IMR-90 (cell line): ENCODE data around the gene HADH. TPM values are rescaled to one million over a fixed set of nuclear protein-coding genes. Genes with fewer than 3 reads are reported as not detected.

Experiments used
- ATAC-seq: fragments of 200-7000 bp; cut with Tn5 transposase; 2 replicates; pipeline ENCODE4 v1.9.1; 2020; ENCODE audit warnings: low read depth, mild to moderate bottlenecking, moderate library complexity
- BruUV-seq: library from RNA; stranded (reverse); fragments of 400-500 nt; replicated peaks from 2 replicates; lab custom pipeline; 2021; lab: Mats Ljungman, UMichigan
- CTCF ChIA-PET: fragments of 300-600 bp; formaldehyde crosslinking; extraction: SDS; loops from one replicate; lab custom pipeline; 2021; ENCODE audit warnings: antibody characterized with exemption; lab: Yijun Ruan, JAX
- POLR2A ChIA-PET: fragments of 300-600 bp; sonication (Branson Sonifier 250); formaldehyde crosslinking; loops from one replicate; lab custom pipeline; 2022; ENCODE audit warnings: antibody characterized with exemption; ENCODE audit not compliant: unreplicated experiment; lab: Charles Lee
- DNase-seq: peaks from one replicate; pipeline ENCODE4 v3.0.0; 2013
- H2AFZ ChIP-seq: replicated peaks from 2 replicates; pipeline ENCODE3; 2013; ENCODE audit warnings: low read length, mild to moderate bottlenecking; ENCODE audit not compliant: poor library complexity
- H2AK5ac ChIP-seq: 2 replicates; pipeline ENCODE4 v1.6.1; 2013; ENCODE audit warnings: low read depth, low read length, inconsistent platforms
- H2AK9ac ChIP-seq: replicated peaks from 2 replicates; pipeline ENCODE3; 2013; ENCODE audit warnings: mild to moderate bottlenecking, low read depth, low read length, moderate library complexity; ENCODE audit not compliant: poor library complexity
- H2BK120ac ChIP-seq: 2 replicates; pipeline ENCODE4 v1.6.1; 2013; ENCODE audit warnings: low read depth, low read length, inconsistent platforms
- H2BK15ac ChIP-seq: 3 replicates; pipeline ENCODE4 v1.6.1; 2013; ENCODE audit warnings: low read depth, low read length, inconsistent platforms
- H2BK20ac ChIP-seq: 2 replicates; pipeline ENCODE4 v1.6.1; 2013; ENCODE audit warnings: low read depth, mild to moderate bottlenecking, inconsistent platforms, low read length, moderate library complexity
- H2BK5ac ChIP-seq: 2 replicates; pipeline ENCODE4 v1.6.1; 2013; ENCODE audit warnings: mild to moderate bottlenecking, low read depth, low read length, inconsistent platforms; ENCODE audit not compliant: poor library complexity, severe bottlenecking
- H3K14ac ChIP-seq: replicated peaks from 2 replicates; pipeline ENCODE4 v1.6.1; 2013; ENCODE audit warnings: low read depth, low read length, inconsistent platforms
- H3K18ac ChIP-seq: 2 replicates; pipeline ENCODE4 v1.6.1; 2013; ENCODE audit warnings: low read depth, low read length, control low read depth
- H3K23ac ChIP-seq: 2 replicates; pipeline ENCODE4 v1.6.1; 2013; ENCODE audit warnings: low read depth, low read length, inconsistent platforms
- H3K27ac ChIP-seq: 2 replicates; pipeline ENCODE4 v1.5.1; 2013; ENCODE audit warnings: mild to moderate bottlenecking, control low read depth, low read length; ENCODE audit not compliant: insufficient read depth
- H3K27me3 ChIP-seq: 2 replicates; pipeline ENCODE4 v1.6.1; 2013; ENCODE audit warnings: low read length; ENCODE audit not compliant: control insufficient read depth, insufficient read depth
- H3K36me3 ChIP-seq: 2 replicates; pipeline ENCODE4 v1.6.1; 2013; ENCODE audit warnings: low read length, mixed read lengths; ENCODE audit not compliant: control insufficient read depth, insufficient read depth
- H3K4ac ChIP-seq: 2 replicates; pipeline ENCODE4 v1.6.1; 2013; ENCODE audit warnings: low read depth, low read length, inconsistent platforms
- H3K4me1 ChIP-seq: 2 replicates; pipeline ENCODE4 v1.6.1; 2013; ENCODE audit warnings: low read length, mixed read lengths; ENCODE audit not compliant: control insufficient read depth, insufficient read depth
- H3K4me2 ChIP-seq: 2 replicates; pipeline ENCODE4 v1.6.1; 2013; ENCODE audit warnings: low read depth, mild to moderate bottlenecking, control low read depth, low read length, moderate library complexity
- H3K4me3 ChIP-seq: 2 replicates; pipeline ENCODE4 v1.5.1; 2013; ENCODE audit warnings: low read depth, mild to moderate bottlenecking, control low read depth, low read length, moderate library complexity; ENCODE audit not compliant: insufficient read depth
- H3K56ac ChIP-seq: 2 replicates; pipeline ENCODE4 v1.6.1; 2013; ENCODE audit warnings: low read length, inconsistent platforms; ENCODE audit not compliant: insufficient read depth; ENCODE audit errors: extremely low read depth
- H3K79me1 ChIP-seq, 2 experiments: 2 replicates each; pipeline ENCODE4 v1.6.1; 2013; ENCODE audit warnings: low read length in 2 of 2, inconsistent platforms in 1 of 2, low read depth in 1 of 2
- H3K9ac ChIP-seq: 2 replicates; pipeline ENCODE4 v1.6.1; 2013; ENCODE audit warnings: low read depth, low read length, control low read depth
- H3K9me1 ChIP-seq: 2 replicates; pipeline ENCODE4 v1.6.1; 2013; ENCODE audit warnings: low read length, inconsistent platforms; ENCODE audit not compliant: insufficient read depth
- H3K9me3 ChIP-seq: 2 replicates; pipeline ENCODE4 v1.6.1; 2013; ENCODE audit warnings: low read length; ENCODE audit not compliant: control insufficient read depth, insufficient read depth
- H4K20me1 ChIP-seq: 2 replicates; pipeline ENCODE4 v1.6.1; 2013; ENCODE audit warnings: low read length, inconsistent platforms; ENCODE audit not compliant: insufficient read depth
- H4K5ac ChIP-seq: 2 replicates; pipeline ENCODE4 v1.6.1; 2013; ENCODE audit warnings: mild to moderate bottlenecking, low read depth, low read length, control low read depth
- H4K8ac ChIP-seq, 2 experiments: 2 replicates each; pipeline ENCODE4 v1.6.1; 2013; ENCODE audit warnings: low read depth in 2 of 2, low read length in 2 of 2, control low read depth in 1 of 2, inconsistent platforms in 1 of 2
- H4K91ac ChIP-seq: 2 replicates; pipeline ENCODE4 v1.6.1; 2013; ENCODE audit warnings: low read depth, low read length, inconsistent platforms; ENCODE audit not compliant: insufficient read depth
- BHLHE40 ChIP-seq: fragments of 150-350 bp; IDR thresholded peaks from 2 replicates; pipeline ENCODE4 v1.6.1; 2016; ENCODE audit warnings: mild to moderate bottlenecking, low read depth, low read length
- CHD1 ChIP-seq: IDR thresholded peaks from 2 replicates; pipeline ENCODE4 v1.6.1; 2012; ENCODE audit warnings: low read depth, low read length, improper control_type of control experiment
- FOS ChIP-seq: fragments of 150-350 bp; IDR thresholded peaks from 2 replicates; pipeline ENCODE4 v1.6.1; 2016; ENCODE audit warnings: low read depth, low read length
- MAFK ChIP-seq: IDR thresholded peaks from 2 replicates; pipeline ENCODE4 v1.6.1; 2012; ENCODE audit warnings: low read depth, low read length, improper control_type of control experiment
- MAZ ChIP-seq: IDR thresholded peaks from 2 replicates; pipeline ENCODE4 v1.6.1; 2012; ENCODE audit warnings: low read depth, mild to moderate bottlenecking, low read length, improper control_type of control experiment, moderate library complexity, borderline replicate concordance
- MXI1 ChIP-seq: IDR thresholded peaks from 2 replicates; pipeline ENCODE4 v1.6.1; 2012; ENCODE audit warnings: low read depth, mild to moderate bottlenecking, low read length, moderate library complexity, borderline replicate concordance
- POLR2A ChIP-seq: IDR thresholded peaks from 2 replicates; pipeline ENCODE4 v1.6.1; 2012; ENCODE audit warnings: mild to moderate bottlenecking, low read depth, low read length
- RAD21 ChIP-seq: IDR thresholded peaks from 2 replicates; pipeline ENCODE4 v1.6.1; 2012; ENCODE audit warnings: low read length, improper control_type of control experiment
- RCOR1 ChIP-seq: IDR thresholded peaks from 2 replicates; pipeline ENCODE4 v1.6.1; 2012; ENCODE audit warnings: mild to moderate bottlenecking, low read length, improper control_type of control experiment; ENCODE audit not compliant: insufficient replicate concordance
- WGBS, 2 experiments: methylation state at CpG; one replicate each; pipeline versions ENCODE4 v1.1.5 to v1.1.7; 2013; ENCODE audit warnings: missing lambda C conversion rate in 2 of 2; ENCODE audit not compliant: insufficient read length in 1 of 2; ENCODE audit errors: extremely low coverage in 2 of 2; 5-methylcytosine and 5-hydroxymethylcytosine counted together
- dilution Hi-C: fragments of 300-500 bp; cut with HindIII; formaldehyde crosslinking; loops from one replicate; pipeline ENCODE4 v1.14.3; 2018; ENCODE audit warnings: low sequenced_read_pairs; ENCODE audit not compliant: unreplicated experiment
- in situ Hi-C: fragments of 300-500 bp; cut with MboI; formaldehyde crosslinking; loops from 3 replicates; pipeline ENCODE4 v1.14.3; 2019; ENCODE audit warnings: low sequenced_read_pairs, inconsistent platforms, mixed read lengths
- intact Hi-C: fragments of 100-400 bp; cut with micrococcal nuclease; formaldehyde crosslinking; loops from 2 replicates; pipeline ENCODE4 v1.10.0; 2022
- polyA plus RNA-seq, 3 experiments: library from polyadenylated mRNA; depleted of rRNA; stranded (reverse); fragments of >200 nt; gene quantifications; 2 replicates each; pipeline ENCODE4 v1.2.3, GENCODE V29; 2012; ENCODE audit warnings: low replicate concordance in 1 of 3
- total RNA-seq: library from RNA; depleted of rRNA; stranded (reverse); fragments of >200 nt; gene quantifications from 2 replicates; pipeline ENCODE4 v1.2.3, GENCODE V29; 2012
- TF ChIP-seq, protein P1 (sequence below): fragments of 150-350 bp; IDR thresholded peaks from 2 replicates; pipeline ENCODE4 v1.6.1; 2017; ENCODE audit warnings: mild to moderate bottlenecking, antibody characterized with exemption, low read length, low read depth
- TF ChIP-seq, protein P2 (sequence below): fragments of 150-350 bp; IDR thresholded peaks from 2 replicates; pipeline ENCODE4 v1.6.1; 2016; ENCODE audit warnings: low read depth, mild to moderate bottlenecking, low read length, moderate library complexity, borderline replicate concordance
- TF ChIP-seq, protein P3 (sequence below): conservative IDR thresholded peaks from 2 replicates; pipeline ENCODE4 v1.5.1; 2012; ENCODE audit warnings: mild to moderate bottlenecking, low read depth, low read length, improper control_type of control experiment

HADH gene
- total and polyA plus RNA-seq, 2 of the 4 experiments (the other 2 are of a cell fraction): 6.8 to 22.6 TPM

DNA sequence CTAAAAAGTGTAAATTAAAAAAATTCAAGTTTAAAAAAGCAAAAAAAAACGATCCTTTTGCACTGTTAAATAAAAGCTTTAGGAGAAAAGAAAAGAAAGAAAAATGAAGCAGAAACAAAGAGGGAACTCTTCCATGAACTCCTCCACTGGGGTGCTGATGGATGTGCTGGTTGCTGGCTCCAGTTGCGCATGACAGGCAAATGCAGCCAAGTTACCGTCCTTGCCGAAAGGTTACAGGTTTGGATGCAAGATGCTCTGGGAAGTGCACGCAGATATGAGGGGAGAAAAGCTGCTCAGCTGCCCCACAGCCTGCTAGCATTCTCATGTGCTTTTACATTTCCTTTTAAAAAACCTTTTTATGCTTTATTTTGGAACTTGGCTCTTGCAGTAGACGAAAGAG, 58.5 kb downstream of the HADH start:
- Histone ChIP-seq H2BK5ac (no peak overlapping the region), H3K23ac (no peak overlapping the region), H3K27ac (no peak overlapping the region), H3K9ac (no peak overlapping the region), H2BK20ac (no peak overlapping the region), H3K56ac (no peak overlapping the region), H4K8ac (no peak overlapping the region), H3K18ac (no peak overlapping the region), H3K27me3 (peaks cover 4% of the 10 kb centered on the region), H4K91ac (no peak overlapping the region), H3K9me3 (no peaks in the 10 kb centered on the region), H2BK120ac (no peak overlapping the region), H3K79me1 (no peaks in the 10 kb centered on the region), H2AK5ac (no peak overlapping the region), H3K4me2 (no peak overlapping the region), H2AK9ac (no peak overlapping the region), H3K36me3 (no peaks in the 10 kb centered on the region), H4K5ac (no peak overlapping the region), H2BK15ac (no peak overlapping the region), H3K14ac (no peak overlapping the region), H2AFZ (no peak overlapping the region), H3K4ac (no peak overlapping the region), H3K4me3 (no peak overlapping the region), H3K4me1 (no peaks in the 10 kb centered on the region), H3K9me1 (no peaks in the 10 kb centered on the region), H4K20me1 (no peaks in the 10 kb centered on the region)
- WGBS, 2 experiments: no CpG with 5 or more reads among the region's 6 CpGs
- intact Hi-C loops: no loop called here
- dilution Hi-C loops: no loop called here
- TF ChIP-seq MXI1 (no peak), FOS (no peak), MAFK (no peak), RCOR1 (no peak), POLR2A (no peak), RAD21 (no peak), MAZ (no peak), CHD1 (no peak), BHLHE40 (no peak)
- TF ChIP-seq, protein P1, sequence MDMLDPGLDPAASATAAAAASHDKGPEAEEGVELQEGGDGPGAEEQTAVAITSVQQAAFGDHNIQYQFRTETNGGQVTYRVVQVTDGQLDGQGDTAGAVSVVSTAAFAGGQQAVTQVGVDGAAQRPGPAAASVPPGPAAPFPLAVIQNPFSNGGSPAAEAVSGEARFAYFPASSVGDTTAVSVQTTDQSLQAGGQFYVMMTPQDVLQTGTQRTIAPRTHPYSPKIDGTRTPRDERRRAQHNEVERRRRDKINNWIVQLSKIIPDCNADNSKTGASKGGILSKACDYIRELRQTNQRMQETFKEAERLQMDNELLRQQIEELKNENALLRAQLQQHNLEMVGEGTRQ: no peak
- TF ChIP-seq, protein P2, sequence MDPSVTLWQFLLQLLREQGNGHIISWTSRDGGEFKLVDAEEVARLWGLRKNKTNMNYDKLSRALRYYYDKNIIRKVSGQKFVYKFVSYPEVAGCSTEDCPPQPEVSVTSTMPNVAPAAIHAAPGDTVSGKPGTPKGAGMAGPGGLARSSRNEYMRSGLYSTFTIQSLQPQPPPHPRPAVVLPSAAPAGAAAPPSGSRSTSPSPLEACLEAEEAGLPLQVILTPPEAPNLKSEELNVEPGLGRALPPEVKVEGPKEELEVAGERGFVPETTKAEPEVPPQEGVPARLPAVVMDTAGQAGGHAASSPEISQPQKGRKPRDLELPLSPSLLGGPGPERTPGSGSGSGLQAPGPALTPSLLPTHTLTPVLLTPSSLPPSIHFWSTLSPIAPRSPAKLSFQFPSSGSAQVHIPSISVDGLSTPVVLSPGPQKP: no peak
- TF ChIP-seq, protein P3, sequence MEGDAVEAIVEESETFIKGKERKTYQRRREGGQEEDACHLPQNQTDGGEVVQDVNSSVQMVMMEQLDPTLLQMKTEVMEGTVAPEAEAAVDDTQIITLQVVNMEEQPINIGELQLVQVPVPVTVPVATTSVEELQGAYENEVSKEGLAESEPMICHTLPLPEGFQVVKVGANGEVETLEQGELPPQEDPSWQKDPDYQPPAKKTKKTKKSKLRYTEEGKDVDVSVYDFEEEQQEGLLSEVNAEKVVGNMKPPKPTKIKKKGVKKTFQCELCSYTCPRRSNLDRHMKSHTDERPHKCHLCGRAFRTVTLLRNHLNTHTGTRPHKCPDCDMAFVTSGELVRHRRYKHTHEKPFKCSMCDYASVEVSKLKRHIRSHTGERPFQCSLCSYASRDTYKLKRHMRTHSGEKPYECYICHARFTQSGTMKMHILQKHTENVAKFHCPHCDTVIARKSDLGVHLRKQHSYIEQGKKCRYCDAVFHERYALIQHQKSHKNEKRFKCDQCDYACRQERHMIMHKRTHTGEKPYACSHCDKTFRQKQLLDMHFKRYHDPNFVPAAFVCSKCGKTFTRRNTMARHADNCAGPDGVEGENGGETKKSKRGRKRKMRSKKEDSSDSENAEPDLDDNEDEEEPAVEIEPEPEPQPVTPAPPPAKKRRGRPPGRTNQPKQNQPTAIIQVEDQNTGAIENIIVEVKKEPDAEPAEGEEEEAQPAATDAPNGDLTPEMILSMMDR: no peak
- POLR2A ChIA-PET: no interaction called here
- no peak for DNase-seq
- BruUV-seq: no TSS peak
- in situ Hi-C loops: no loop called here
- ATAC-seq: no peak
- CTCF ChIA-PET: interaction anchor here (0.6 kb wide), 1 partner anchor 384 kb away, joined by 3 read pairs; no protein-coding TSS in a partner anchor
